Anterior cingulate cortex (tissue), 58 donors: ENCODE data around the gene ZNF70.

Source experiments
- DNase-seq, 58 donors: peaks; one replicate each; lab custom pipeline; 2025; lab: John Stamatoyannopoulos, UW

The ZNF70 gene

DNA sequence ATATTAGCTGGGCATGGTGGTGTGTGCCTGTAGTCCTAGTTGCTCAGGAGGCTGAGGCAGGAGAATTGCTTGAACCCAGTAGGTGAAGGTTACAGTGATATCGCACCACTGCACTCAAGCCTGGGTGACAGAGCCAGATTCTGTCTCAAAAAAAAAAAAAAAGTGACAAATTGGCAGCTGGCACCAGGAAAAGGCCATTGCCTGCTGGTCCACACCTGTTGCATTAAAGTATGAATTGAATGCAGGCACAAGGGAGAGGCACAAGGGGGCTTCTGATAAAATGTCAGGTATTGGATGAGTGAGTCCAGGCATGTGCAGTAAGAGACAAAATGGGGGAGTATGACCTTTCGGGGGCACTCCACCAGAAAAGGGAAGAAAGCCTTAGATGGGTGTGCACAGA is 28.2 kb downstream of the ZNF70 start:
- DNase-seq = no peak

DNA sequence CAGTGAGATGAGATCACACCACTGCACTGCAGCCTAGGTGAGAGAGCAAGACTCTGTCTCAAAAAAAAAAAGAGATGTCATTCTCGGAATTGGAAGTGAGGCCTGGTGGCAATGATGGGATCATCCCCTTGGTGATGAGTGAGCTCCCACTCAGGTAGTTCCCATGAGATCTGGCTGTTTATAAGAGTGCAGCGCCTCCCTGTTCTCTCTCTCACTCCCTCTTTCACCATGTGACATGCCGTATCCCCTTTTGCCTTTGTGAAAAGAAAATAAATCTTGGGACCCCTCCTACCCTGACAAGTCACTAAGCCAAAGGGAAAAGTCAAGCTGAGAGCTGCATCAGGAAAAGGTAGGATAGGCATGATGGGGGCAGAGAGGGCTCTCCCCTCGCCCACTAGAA is 28.8 kb downstream of the ZNF70 start:
- no peak for DNase-seq

DNA sequence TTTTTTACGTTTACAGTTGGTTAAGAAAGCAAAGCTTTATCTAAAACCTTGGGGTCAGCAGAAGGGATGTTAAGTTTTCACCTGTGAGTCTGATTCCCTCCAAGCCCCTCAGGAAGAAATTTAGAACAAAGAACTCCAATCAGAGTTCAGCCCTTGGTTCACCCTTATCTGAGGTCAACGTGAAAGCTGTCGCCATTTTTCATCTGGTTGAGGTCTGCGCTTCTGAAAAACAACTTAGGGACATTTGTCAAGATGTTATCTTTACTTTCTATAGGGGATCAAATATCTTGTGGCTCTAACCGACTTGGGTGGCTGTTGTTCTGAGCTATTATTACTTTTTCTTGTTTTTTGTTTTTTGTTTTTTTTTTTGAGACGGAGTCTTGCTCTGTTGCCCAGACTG is 30.1 kb downstream of the ZNF70 start:
- no peak for DNase-seq

DNA sequence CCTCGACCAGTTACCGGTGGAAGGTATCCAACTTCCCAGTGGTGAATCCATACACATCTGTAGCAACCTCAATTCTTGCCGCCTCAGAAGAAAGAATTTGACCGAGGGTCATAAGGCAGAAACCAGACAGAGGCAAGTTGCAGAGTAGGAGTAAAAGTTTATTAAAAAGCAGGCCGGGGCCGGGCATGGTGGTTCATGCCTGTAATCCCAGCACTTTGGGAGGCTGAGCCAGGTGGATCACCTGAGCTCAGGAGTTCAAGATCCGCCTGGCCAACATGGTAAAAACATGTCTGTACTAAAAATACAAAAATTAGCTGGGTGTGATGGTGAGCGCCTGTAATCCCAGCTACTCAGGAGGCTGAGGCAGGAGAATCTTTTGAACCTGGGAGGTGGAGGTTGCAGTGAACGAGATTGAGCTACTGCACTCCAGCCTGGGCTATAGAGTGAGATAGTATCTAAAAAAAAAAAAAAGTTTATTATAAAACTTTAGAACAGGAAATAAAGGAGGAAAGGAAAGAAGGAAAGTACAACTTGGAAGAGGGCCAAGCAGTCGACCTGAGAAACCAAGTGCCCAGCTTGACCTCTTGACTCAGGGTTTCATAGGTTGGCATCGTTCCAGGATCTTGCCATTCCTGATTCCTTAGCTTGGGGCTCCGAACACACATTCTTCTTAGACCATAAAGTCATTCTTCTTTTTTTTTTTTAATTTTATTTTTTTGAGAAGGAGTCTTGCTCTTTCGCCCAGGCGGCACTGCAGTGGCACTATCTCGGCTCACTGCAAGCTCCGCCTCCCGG is 32.3 kb downstream of the ZNF70 start:
- no peak for DNase-seq

DNA sequence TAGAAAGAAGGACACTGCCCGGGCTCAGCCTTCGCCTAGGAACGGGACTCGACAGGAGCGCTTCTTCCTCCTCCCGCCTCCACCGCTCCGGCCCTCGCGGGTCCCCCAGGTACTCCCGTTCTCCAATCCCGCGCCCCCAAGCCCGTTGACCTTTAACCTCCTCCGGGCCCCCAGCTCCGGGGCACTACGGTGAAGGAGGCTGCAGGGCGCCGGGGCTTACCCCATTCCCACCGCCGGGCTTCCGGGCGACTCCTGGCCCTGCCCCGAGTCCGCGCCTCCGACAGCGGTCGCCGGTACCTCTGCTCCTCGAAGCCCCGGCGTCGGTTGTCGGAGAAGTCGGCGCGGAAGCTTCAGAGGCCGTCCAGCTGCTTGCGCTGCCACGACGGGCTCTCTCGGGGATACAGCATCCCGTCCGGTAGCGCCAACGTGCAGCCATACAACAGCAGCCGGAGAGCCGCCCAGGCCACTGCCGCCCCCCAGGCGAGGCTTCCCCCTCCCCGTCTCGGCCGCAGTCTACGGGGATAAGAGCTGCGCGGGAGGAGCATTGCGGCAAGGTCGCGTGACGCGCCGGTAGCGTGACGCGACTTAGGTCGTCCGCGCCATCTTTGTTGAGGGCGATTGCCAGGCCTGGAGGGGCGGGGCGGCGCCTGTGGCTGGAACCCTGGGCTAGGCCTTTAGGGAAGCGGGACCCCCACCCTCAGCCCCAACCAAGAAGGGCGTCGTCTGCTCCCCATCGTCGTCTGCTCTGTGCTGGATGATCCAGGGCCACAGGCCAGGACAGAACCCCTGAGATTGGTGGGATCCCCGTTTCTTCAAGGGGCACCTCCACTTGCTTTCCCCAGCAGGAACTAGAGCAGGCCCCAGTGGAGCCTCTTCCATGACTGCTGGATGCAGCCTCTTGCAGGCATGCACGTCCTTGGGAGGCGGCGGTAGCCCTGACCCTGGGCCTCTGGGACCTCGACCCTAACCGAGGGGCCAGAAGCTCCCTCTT is 33.8 kb downstream of the ZNF70 start:
- peak; percentile 28 to 92 (median 79) for DNase-seq

DNA sequence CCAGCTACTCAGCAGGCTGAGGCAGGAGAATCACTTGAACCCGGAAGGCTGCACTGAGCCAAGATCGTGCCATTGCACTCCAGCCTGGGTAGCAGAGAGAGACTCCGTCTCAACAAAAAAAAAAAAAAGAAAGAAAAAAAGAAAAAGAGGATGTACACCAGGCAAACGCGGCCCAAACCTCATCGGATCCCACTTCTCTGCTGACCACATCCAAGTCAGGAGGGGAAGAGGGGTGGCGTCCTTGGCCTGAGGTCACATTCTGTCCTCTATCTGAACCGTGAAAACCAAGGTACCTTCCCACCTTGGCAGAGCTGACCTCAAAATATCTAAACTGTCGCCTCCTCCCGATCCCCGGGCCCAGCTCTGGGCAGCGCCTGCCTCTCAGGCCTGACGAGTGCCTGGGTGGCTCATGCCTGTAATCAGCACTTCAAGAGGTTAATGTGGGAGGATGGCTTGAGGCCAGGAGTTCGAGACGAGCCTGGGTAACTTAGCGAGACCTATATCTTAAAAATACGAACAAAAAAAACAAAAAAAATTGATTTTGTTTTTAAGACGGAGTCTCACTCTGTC is 35.0 kb downstream of the ZNF70 start:
- DNase-seq = no peak

DNA sequence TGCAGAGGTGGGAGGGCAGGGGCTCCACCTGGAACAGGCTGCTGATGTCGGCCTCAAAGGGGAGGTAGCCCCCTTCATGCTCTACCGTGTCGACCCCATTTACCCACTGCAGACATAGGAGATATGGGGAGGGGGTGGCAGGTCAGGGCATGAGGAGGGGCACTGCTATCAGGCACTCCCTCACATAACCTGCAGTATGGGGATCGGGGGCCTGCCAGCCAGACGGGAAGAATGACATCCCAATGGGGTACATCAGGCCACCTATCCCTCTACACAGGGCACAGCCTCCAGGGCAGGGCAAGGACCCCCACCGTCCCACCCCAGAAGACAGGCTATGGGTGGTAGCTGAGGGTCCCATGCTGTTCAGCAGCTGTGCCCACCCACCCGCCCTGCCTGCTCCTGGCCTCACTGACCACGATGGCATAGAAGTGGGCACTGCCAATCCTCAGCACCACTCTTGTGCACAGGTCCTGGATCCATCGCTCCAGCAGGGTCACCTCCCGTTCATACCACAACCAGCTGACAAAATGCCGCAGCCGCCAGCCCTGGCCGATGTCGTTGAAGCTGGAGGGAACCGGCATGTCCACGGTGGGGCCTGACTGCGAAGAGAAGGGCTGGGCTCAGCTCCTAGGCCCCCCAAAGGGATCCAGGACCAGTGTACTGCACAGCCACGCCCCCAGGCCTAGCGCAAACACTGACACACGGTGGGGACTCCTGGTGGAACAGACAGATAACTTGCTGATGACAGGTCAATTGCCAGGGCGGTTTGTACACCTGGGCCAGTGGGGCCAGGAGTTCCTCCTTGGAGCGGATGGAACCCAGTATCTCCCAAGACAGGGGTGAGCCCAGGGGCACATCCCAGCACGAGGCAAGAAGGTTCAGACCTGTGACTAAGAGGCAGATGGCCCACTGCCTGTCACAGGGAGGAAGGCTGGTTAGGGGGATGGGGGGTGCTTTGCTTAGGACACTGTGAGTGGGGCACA is 36.0 kb downstream of the ZNF70 start:
- DNase-seq = no peak

DNA sequence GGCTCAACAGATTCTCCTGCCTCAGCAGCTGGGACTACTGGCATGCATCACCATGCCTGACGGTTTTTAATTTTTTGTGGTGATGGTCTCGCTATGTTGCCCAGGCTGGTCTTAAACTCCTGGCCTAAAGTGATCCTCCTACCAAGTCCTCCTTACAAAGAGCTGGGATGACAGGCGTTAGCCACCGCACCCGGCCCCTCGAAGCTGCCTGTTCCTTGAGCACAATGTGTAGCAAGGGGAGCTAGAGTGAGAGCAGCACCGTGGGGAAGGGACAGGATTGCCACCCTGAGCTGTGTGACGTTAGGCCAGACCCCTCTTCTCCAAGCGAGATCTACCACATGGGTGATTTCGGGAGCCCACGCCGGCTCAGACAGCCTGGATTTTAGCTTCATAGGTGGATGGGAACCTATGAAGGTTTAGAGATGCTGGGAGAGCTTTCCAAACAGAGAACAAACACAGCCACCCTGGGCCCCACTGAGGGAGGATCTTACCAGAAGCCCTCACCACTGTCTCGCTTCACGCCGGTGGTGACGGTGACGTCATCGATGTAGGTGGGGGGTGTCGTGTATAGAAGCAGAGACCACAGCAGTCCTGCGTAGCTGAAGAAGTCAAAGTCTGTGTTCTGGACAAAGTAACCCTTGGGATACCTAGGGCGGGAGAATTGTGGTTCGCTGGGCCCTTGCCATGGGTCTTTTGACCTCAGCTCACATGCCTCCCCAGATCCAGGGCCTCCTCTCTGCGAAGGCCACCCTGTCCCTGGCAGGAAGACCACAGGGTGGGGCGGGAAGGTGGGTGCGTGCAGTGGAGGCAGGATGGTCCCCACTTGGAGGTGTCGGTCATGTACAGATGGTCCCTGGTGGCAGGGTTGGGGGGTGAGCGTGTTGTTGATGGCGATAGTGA is 37.0 kb downstream of the ZNF70 start:
- DNase-seq = no peak

DNA sequence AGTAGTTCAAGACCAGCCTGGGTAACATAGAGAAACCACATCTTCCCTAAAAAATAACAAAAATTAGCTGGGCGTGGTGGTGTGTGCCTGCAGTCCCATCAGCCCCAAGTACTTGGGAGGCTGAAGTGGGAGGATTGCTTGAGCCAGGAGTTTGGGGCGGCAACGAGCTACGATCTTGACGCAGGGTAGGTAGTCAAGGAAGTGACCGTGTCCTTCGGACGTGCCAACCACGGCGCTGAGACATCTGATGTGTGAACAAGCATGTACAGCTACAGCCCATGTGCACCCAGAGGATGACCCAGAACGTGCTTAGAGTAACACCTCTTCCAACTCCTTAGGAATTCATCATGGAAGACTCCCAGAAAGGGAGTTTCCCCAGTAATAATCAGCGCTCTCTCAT is 38.7 kb downstream of the ZNF70 start:
- no peak for DNase-seq

DNA sequence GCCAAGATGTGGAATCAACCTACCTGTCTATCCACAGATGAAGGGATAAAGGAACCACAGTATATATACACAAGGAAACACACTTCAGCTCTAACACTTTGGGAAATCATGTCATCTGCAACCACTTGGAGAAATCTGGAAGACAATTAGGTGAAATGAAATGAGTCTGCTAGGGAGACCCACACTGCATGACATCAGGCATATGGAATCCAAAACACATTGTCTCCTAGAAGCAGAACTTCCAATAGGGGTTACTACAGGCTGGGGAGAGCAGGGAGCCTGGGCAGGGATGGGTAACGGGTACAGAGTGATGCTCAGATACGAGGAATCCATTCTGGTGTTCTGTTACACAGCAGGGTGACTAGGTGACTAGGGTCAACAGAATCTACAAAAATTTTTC is 41.8 kb downstream of the ZNF70 start:
- no peak for DNase-seq

DNA sequence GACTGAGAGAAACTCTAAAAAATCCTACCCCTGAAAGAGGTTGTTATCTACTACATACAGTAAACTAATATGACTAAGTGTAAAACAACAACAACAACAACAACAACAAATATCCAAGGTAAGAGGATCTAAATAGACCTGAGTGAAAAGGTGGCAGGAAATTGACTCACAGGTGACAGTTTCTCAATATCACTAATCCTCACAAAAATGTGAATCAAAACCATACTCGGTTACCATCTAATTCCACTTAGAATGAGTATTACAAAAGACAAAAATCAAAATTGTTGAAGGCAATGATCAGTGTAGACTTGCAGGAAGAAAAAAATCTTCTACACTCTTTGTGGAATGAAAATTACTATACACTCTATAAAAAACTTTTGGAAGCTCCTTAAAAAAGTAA is 42.6 kb downstream of the ZNF70 start:
- DNase-seq = no peak

DNA sequence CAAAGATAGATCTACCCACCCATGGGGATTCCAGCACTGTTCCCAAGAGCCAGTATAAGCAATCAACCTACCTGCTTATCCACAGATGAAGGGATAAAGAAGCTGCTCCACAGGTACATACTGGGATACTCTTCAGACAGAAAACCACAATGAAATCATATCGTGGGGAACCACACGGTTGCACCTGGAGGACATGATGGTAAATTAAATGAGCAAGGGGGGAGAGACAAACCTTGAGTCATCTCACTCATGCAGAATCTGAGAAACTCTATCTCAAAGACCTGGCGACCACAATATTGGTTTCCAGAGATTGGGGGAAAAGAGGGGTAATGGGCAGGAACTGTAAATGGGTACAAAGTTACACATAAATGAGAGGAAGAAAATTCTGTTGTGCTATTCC is 45.6 kb downstream of the ZNF70 start:
- DNase-seq = no peak

DNA sequence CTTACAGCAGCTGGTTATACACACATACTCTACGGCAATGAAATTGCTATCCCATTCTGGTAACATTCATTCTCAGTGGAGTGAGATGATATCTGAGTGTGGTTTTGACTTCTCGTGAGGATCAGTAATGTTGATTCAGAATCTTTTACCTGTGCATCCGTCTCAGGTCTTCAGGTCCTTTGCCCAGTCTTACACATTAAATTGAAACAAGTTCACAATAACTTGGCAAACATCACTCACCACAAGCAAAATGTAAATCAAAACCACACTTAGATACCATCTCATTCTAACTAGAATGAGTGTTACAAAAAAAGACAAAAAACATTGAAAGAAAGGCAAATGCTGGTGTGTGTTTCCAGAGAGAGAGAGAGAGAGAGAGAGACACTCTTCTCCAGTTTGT is 46.1 kb downstream of the ZNF70 start:
- DNase-seq = no peak

DNA sequence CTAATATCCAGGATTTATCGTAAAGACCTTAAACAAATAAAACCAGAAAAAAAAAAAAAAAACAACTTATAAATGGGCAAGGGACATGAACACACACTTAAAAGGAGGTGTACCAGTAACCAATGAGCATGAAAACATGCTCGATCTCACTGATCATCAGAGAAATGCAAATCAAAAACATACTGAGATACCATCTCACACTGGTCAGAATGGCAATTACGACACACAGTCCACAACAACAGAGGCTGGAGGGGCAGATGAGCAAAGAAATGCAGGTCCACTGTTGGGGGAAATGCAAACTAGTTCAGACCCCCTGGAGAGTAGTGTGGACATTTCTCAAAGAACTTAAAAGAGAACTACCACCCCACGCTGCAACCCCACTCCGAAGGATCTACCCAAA is 46.9 kb downstream of the ZNF70 start:
- no peak for DNase-seq

DNA sequence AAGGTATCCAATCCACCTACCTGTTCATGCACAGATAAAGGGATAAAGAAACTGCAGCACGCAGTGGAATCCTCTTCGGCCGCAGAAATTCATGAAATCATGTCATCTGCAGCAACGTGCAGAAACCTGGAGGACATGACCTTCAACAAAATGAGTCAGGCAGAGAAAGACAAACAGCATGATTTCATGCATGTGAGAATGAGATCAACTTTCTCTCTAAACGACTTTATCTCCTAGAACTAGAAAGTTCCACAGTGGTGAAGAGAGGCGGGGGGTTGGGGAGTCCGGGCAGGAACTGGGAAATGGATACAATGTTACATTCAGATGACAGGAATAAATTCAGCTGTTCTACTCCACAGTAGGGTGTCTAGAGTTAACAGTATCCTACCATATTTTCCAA is 50.2 kb downstream of the ZNF70 start:
- DNase-seq = no peak

DNA sequence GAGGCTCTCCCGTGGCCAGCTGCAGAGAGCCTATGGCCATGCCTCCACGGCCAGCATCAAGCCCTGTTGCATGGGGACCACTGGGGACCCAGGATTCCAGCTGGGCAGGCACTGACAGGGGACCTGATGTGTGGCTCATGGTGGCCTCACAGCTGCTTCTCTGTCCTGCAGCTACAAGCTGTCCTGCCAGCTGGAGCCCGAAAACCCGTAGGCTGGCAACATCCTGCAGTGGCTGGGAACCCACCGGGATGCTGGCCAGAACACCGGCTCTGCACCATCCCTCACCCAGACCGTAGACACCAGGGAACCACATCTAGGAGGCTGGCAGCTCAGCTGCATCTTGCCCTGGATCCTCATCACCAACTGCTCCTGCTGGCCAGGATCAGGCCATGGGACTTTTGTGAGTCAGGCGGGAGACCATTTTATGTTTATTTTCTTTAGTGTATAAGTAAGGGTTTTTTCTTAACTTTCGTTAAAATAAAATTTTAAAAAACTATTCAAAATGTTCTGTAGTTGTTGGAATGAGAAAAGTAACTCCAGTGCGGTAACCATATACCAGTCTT is 52.2 kb downstream of the ZNF70 start:
- DNase-seq = peak in 1 of 58 donors; percentile 1

DNA sequence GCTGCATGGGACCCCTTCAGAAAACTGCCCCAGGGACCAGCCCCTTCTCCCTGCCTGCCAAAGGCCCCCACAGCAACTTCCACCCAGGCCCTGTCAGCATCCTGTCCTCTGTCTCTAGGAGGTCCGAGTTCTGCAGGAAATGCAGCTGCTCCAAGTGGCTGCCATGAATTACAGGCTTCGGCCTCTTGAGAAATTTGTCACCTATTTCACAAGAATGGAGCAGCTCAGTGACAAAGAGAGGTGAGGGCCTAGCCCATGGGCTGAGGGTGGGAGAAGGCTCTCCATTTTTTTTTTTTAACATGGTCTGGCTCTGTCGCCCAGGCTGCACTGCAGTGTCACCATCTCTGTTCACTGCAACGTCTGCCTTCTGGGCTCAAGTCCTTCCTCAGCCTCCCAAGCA is 52.8 kb downstream of the ZNF70 start:
- DNase-seq = no peak
